Glomerular endothelial cell (primary cell): ENCODE measurements around the gene TMED9. TPM values are rescaled to one million over a fixed set of nuclear protein-coding genes. Genes with fewer than 3 reads are reported as not detected.

Experiments used
- total RNA-seq: library from RNA; depleted of rRNA; stranded (reverse); fragments of >200 nt; gene quantifications from 2 replicates; pipeline ENCODE4 v1.2.3, GENCODE V29; 2015

TMED9 gene
- total RNA-seq, 1 donor from 2014 or later = 332 TPM

Other genes with a start within 250 kb of the TMED9 start
- 295 and 316 TPM in 2 replicates for gene LMAN2, start 240.5 kb upstream of the TMED9 start, total RNA-seq
- gene RGS14, start 234.3 kb upstream of the TMED9 start, total RNA-seq = 9.8 and 12.8 TPM in 2 replicates
- gene SLC34A1, start 207.8 kb upstream of the TMED9 start, total RNA-seq = not detected in 2 replicates
- not detected in 2 replicates for gene PFN3, start 191.5 kb upstream of the TMED9 start, total RNA-seq
- 0.53 and 4.3 TPM in 2 replicates for gene F12, start 182.6 kb upstream of the TMED9 start, total RNA-seq
- 21.7 and 27.5 TPM in 2 replicates for gene GRK6, start 165.5 kb upstream of the TMED9 start, total RNA-seq
- 13.5 and 20.0 TPM in 2 replicates for gene PRR7, start 145.4 kb upstream of the TMED9 start, total RNA-seq
- 300 and 362 TPM in 2 replicates for gene DBN1, start 118.6 kb upstream of the TMED9 start, total RNA-seq
- gene PDLIM7, start 94.6 kb upstream of the TMED9 start, total RNA-seq = 341 and 346 TPM in 2 replicates
- 11.2 and 15.6 TPM in 2 replicates for gene DOK3, start 82.4 kb upstream of the TMED9 start, total RNA-seq
- 102 and 115 TPM in 2 replicates for gene DDX41, start 75.2 kb upstream of the TMED9 start, total RNA-seq
- 30.2 and 55.1 TPM in 2 replicates for gene FAM193B, start 37.6 kb upstream of the TMED9 start, total RNA-seq
- 36.8 and 47.9 TPM in 2 replicates for gene B4GALT7, start 7.9 kb downstream of the TMED9 start, total RNA-seq
- not detected in 2 replicates for gene FAM153A, start 190.7 kb downstream of the TMED9 start, total RNA-seq